Sigmoid colon (tissue), 4 donors: ENCODE data around the gene HEY2.

Source experiments
- CTCF ChIP-seq, 4 experiments: fragments of 450-650 bp in 3 of 4; fragments of 200-600 bp in 1 of 4; IDR thresholded peaks; one replicate each; pipeline ENCODE4 v1.5.1; 2016 to 2019; ENCODE audit warnings: antibody characterized with exemption in 4 of 4, mild to moderate bottlenecking in 3 of 4, moderate library complexity in 2 of 4
- EP300 ChIP-seq, 4 donors: sonication (generic); formaldehyde crosslinking; IDR thresholded peaks; one replicate each; pipeline ENCODE4 v1.6.1; 2017; ENCODE audit warnings: antibody characterized with exemption in 4 of 4
- POLR2A ChIP-seq, 2 donors: fragments of 450-650 bp; IDR thresholded peaks; one replicate each; pipeline ENCODE4 v1.6.1; 2016; ENCODE audit warnings: antibody characterized with exemption in 2 of 2, mild to moderate bottlenecking in 2 of 2, moderate library complexity in 2 of 2
- POLR2AphosphoS5 ChIP-seq, 4 donors: sonication (generic); formaldehyde crosslinking; IDR thresholded peaks; one replicate each; pipeline ENCODE4 v1.6.1; 2017; ENCODE audit warnings: antibody characterized with exemption in 4 of 4

- no peak for TF ChIP-seq CTCF (IDR thresholded peaks at IDR 0.05)
- TF ChIP-seq POLR2A (IDR thresholded peaks at IDR 0.05): no peak
- TF ChIP-seq EP300 (IDR thresholded peaks at IDR 0.05): no peak
- no peak for TF ChIP-seq POLR2AphosphoS5 (IDR thresholded peaks at IDR 0.05)
Measured at GRCh38 chr6:125701354-125701668, 48.1 kb upstream of the HEY2 start.
